NCI-H1694 treated with DMSO at 0.1 percent for 48 hours (cell line): ENCODE measurements around the gene FAM120B.
"Not testable (repeated sequence)": the region's sequence is repeated elsewhere in the genome, so short reads cannot be mapped to it uniquely, and the experiment has no call there.

Experiments
- DNase-seq: peaks from one replicate; lab custom pipeline; 2025; lab: John Stamatoyannopoulos, UW

FAM120B gene

GRCh38 chr6:170383466-170384035, 77.0 kb downstream of the FAM120B start:
- no peak for DNase-seq

- no peak for DNase-seq
These were observed 78.9 kb downstream of the FAM120B start for GRCh38 chr6:170385506-170385905.

GRCh38 chr6:170388113-170388512, 81.6 kb downstream of the FAM120B start:
- DNase-seq: no peak

DNA sequence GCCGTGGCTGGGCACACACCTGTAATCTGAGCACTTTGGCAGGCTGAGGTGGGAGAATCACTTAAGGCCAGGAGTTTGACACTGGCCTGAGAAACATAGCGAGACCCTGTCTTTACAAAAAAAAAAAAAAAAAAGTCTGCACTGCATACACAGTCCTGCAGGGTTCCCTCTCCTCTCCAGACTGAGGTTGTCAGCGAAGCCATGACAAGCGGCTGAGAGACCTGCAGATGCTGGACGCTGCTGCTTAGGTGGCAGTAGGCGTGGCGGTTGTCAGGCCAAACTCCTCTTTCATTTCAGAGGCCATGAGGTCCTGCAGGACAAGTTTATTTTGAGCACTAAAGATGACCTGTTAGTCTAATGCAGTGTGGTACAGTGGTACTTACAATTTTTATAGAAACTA, 86.5 kb downstream of the FAM120B start:
- no peak for DNase-seq

DNA sequence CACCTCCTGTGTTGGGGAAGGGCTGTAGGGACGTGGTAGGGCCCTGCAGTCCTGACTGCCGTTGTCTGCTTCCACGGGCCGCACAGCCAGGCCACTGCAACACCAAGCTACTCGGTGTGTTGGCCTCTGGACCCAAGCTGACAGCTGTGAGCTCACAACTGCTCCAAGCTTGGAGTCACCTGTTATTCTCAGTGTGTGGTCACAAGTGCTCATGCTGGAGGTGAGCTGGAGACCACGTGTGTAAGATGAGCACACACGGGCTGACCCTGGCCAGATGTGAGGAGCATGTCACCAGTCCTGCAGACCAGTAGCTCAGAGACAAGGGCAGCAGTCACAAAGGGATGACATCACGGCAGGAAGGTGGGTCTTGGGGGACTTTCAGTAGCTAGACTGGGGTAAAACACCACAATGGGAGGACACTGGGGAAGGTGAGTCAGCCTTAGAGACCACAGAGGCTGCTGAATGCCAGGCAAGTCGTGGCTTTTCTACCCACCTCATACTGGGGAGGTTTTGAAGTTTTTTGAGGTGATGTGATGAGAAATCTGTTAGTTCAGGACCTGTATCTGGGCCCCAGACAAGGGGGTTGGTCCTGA, 87.3 kb downstream of the FAM120B start:
- no peak for DNase-seq

- no peak for DNase-seq
These were observed 88.4 kb downstream of the FAM120B start for GRCh38 chr6:170394980-170395379.

DNA sequence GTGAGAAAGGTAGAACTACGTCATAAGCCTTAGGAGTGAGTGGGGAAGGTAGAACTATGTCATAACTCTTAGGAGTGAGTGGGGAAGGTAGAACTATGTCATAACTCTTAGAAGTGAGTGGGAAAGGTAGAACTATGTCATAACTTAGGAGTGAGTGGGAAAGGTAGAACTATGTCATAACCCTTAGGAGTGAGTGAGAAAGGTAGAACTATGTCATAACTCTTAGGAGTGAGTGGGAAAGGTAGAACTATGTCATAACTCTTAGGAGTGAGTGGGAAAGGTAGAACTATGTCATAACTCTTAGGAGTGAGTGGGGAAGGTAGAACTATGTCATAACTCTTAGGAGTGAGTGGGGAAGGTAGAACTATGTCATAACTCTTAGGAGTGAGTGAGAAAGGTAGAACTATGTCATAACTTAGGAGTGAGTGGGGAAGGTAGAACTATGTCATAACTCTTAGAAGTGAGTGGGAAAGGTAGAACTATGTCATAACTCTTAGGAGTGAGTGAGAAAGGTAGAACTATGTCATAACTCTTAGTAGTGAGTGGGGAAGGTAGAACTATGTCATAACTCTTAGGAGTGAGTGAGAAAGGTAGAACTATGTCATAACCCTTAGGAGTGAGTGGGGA, 92.3 kb downstream of the FAM120B start:
- not testable (repeated sequence) for DNase-seq

- DNase-seq: not testable (repeated sequence)
These were observed 93.5 kb downstream of the FAM120B start for GRCh38 chr6:170399955-170400558.

DNA sequence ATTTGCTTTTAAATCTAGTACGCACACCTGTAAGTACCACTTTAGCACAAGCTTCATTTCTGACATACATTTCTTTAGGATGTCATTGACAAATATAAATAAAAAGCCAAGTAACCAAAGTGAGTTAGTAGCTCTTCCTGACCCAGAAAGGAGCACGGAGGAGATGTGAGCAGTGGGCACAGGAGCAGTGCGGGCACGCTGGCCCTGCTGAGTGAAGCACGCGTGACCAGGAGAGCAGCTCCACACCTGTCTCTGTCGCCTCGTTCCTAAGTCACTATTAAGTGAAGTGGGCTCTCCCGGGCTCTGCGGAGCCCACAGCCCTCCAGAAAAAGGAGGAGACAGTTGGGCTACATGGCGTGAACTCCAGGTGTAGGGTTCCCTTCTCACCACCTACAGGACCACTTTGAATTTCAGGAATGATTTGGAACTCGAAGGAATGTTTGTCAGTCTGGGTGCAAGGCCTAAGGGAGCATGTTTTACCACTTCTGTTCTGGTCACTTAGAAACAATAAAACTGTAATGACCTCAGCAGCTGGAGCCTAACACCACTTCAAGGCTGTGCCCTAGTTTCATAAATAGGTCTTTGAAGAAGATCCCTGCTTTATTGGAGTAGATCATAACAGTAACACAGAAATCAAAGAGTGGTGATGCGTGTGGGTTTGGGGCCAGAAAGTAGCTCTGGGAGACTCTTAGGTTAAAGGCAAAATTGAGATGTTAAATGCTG, 95.9 kb downstream of the FAM120B start:
- no peak for DNase-seq

DNA sequence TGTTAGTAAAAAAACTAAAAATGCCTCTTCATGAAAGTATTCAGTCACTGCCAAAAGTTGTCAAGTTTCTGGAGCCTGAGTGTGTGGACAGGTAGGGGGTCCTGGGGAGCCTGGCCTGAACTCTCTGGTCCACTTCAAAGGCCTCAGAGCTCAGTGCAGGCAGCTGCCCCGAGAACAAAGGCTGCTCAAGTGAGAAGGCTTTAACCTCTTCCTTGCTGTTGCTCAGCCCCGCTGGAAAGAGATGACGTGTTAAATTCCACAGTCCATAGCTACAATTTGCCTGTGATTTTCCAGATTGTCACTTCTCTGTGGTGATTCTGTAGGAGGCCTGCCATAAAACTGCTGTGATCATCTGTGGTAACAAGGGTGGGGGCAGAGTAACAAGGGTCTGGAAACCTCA, 96.9 kb downstream of the FAM120B start:
- no peak for DNase-seq

DNA sequence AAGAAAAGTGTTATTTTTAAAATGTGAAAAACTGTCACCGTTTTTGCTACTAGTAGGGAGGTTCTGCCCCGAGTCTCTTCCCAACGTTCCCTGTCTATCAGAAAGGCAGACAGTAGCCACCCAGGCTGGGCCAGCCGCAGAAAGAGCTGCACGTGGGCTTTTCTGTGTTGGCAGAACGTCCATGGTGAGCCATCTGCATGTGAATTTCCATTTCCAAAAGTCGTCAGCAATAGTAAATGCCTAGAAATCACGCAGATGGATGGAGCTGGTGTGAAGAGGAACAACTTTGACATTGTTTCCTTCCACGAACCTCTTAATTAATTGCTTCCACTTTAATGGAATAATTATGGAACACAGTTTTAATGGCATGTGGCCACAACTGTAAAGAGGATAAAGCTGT, 97.5 kb downstream of the FAM120B start:
- peak; percentile 28 for DNase-seq

- no peak for DNase-seq
These were observed 98.1 kb downstream of the FAM120B start for GRCh38 chr6:170404697-170405096.

GRCh38 chr6:170405311-170405975, 98.9 kb downstream of the FAM120B start:
- DNase-seq: no peak

DNA sequence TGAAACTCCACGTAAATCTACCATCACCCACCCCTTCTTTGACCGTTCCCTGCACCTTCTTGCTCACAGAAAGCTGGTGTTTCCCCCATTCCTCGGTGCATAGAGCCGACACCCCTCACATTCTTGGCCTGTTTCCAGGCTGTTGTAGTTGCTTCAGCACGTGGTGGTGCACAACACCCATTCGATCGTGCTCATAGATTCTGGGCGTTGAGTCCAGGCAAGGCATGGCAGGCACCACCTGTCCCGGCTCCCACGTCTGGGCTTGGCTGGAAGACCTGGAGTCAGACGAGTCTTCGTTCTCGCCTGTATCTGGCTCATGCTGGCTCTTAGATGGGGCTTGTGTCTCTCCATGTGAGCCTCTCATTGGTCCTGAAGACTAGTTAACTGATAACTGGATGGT, 100.6 kb downstream of the FAM120B start:
- no peak for DNase-seq

DNA sequence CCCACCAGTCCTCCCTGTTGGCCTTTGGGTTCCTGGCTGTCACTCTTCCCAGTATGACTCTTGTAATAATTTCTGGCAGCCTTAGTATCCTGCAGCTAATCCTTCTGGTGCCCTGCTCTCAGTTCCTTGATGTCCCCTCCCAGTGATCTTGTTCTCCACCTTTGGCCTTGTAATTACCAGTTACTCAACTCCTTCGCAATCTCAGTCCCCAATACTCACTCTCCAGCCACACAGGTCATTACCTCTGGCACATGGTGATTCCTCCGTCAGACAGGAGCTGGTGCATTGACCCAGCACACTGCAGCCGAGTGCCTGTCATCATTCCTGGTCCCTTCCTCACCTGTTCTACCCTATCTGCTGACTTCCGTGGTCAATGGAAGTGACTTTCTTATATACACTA, 101.4 kb downstream of the FAM120B start:
- DNase-seq: no peak

DNA sequence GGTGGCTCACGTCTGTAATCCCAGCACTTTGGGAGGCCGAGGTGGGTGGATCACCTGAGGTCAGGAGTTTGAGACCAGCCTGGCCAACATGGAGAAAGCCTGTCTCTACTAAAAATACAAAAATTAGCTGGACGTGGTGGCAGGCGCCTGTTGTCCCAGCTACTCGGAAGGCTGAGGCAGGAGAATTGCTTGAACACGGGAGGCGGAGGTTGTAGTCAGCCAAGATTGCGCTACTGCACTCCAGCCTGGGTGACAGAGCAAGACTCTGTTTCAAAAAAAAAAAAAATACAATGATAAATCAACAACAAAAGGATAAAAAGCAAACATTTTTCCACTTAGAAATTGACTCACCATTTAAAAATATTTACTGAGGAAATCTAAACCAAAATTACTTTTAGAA, 103.2 kb downstream of the FAM120B start:
- DNase-seq: not testable (repeated sequence)

- no peak for DNase-seq
These were observed 103.7 kb downstream of the FAM120B start for GRCh38 chr6:170410241-170410640.

GRCh38 chr6:170415318-170415717, 108.8 kb downstream of the FAM120B start:
- no peak for DNase-seq

- DNase-seq: no peak
These were observed 109.7 kb downstream of the FAM120B start for GRCh38 chr6:170416303-170416702.

DNA sequence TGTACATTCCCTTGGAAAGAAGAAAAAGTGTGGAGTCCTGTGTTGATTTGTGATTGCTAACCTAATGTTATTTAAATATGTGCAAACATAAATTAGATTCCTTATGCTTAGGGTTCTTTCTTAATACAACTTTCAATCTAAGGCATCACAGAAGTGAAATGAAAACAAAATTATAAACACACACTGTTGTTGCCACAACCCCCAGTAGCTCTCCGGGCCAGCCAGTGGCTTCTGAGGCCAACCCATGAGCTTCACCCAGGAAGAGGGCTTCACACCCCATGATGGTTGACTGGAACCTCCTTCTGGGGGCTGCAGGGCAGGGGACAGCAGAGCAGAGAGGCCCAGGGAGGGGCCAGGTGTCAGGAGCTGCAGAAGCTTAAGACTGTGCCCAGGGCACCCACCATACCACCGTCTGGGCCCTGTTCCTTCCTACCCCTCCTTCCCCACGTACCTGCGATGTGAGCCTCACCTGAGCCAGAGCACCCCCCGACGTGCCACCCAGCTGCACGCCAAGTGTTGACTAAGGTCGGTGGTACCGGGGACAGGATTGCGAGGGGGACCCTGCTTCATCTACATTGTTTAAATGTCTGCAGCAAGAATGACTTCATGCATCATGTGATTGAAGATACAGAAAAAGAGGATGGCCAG, 110.5 kb downstream of the FAM120B start:
- no peak for DNase-seq

DNA sequence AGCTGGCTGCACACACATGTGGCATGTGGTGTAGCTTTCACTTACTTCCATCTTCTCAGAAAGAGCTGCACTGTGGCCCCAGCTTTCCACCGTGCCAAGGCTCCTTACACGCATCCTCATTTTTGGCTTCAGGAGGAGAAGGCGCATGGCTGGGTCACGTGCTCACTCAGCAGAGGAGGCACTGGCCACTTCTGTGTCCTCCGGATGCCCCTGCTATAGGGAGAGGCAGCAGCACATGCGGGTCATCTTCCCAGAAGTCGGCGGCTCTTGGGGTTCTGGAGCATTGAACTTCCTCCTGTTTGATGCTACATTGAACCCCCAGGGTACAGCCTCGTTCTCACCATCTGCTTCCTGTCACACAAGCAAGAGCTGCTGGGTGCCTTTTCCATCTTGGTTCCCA, 111.3 kb downstream of the FAM120B start:
- no peak for DNase-seq

GRCh38 chr6:170420283-170420682, 113.7 kb downstream of the FAM120B start:
- DNase-seq: no peak
